AG08395 (cell line): Measurements from ENCODE around the gene CAPN8.

Source experiments
- DNase-seq: peaks from one replicate; pipeline ENCODE4 v3.0.0; 2012; ENCODE audit warnings: mixed read lengths, low spot score

Gene CAPN8

GRCh38 chr1:223702735-223703667 lies 37.5 kb upstream of the CAPN8 start:
- peak; percentile 59 for DNase-seq

GRCh38 chr1:223700942-223701637 lies 35.6 kb upstream of the CAPN8 start:
- DNase-seq, result peak; percentile 87

GRCh38 chr1:223700388-223700918 lies 35.0 kb upstream of the CAPN8 start:
- DNase-seq, result no peak

- no peak for DNase-seq
These were observed 30.4 kb upstream of the CAPN8 start for GRCh38 chr1:223695941-223696340.

- no peak for DNase-seq
These were observed 29.6 kb upstream of the CAPN8 start for GRCh38 chr1:223695014-223695548.

GRCh38 chr1:223691121-223691520 lies 25.6 kb upstream of the CAPN8 start:
- no peak for DNase-seq

- no peak for DNase-seq
These were observed 18.9 kb upstream of the CAPN8 start for GRCh38 chr1:223684488-223684792.

- DNase-seq, result peak; percentile 59
These were observed 18.3 kb upstream of the CAPN8 start for GRCh38 chr1:223683586-223684487.

- no peak for DNase-seq
These were observed 17.0 kb upstream of the CAPN8 start for GRCh38 chr1:223682502-223682901.

- no peak for DNase-seq
These were observed 14.7 kb upstream of the CAPN8 start for GRCh38 chr1:223680188-223680587.

- DNase-seq, result no peak
These were observed 13.3 kb upstream of the CAPN8 start for GRCh38 chr1:223678841-223679240.

GRCh38 chr1:223674119-223674890 lies 8.8 kb upstream of the CAPN8 start:
- DNase-seq, result no peak

GRCh38 chr1:223670458-223671159 lies 5.1 kb upstream of the CAPN8 start:
- peak; percentile 60 for DNase-seq

- no peak for DNase-seq
These were observed 3.7 kb upstream of the CAPN8 start for GRCh38 chr1:223669003-223669795.

GRCh38 chr1:223667484-223668182 lies 2.1 kb upstream of the CAPN8 start:
- no peak for DNase-seq

GRCh38 chr1:223664106-223664505 lies 1.4 kb downstream of the CAPN8 start:
- DNase-seq, result no peak

GRCh38 chr1:223662943-223663342 lies 2.6 kb downstream of the CAPN8 start:
- DNase-seq, result no peak

- no peak for DNase-seq
These were observed 5.8 kb downstream of the CAPN8 start for GRCh38 chr1:223659711-223660110.

- DNase-seq, result no peak
These were observed 7.5 kb downstream of the CAPN8 start for GRCh38 chr1:223657978-223658377.
